K562 (cell line): ENCODE data around the gene FGGY. TPM values are rescaled to one million over a fixed set of nuclear protein-coding genes. Genes with fewer than 3 reads are reported as not detected.

Experiments used
- ATAC-seq: fragments of 200-7000 bp; cut with Tn5 transposase; 3 replicates; pipeline ENCODE4 v1.9.1; 2020; ENCODE audit warnings: moderate library complexity
- BruUV-seq: library from RNA; stranded (reverse); fragments of 400-500 nt; replicated peaks from 2 replicates; lab custom pipeline; 2021; lab: Mats Ljungman, UMichigan
- CTCF ChIA-PET: fragments of 300-600 bp; formaldehyde crosslinking; extraction: SDS; loops from one replicate; lab custom pipeline; 2021; ENCODE audit warnings: low intra/inter-chr PET ratio; lab: Yijun Ruan, JAX
- POLR2A ChIA-PET: fragments of 300-600, 350-650 bp; sonication (Branson Sonifier 250); formaldehyde crosslinking; extraction: SDS; loops from one replicate; lab custom pipeline; 2021; ENCODE audit warnings: antibody characterized with exemption, inconsistent platforms; lab: Yijun Ruan, JAX
- DNase-seq, 4 experiments: peaks; one replicate each; pipeline versions ENCODE4 v3.0.0 to v3.0.0-alpha.2; 2011 to 2018; ENCODE audit warnings: low spot score in 3 of 4, mixed read lengths in 3 of 4; ENCODE audit errors: extremely low read depth in 1 of 4
- FAIRE-seq: peaks from 2 replicates; lab custom pipeline; 2011; peaks lifted over from hg19 to GRCh38; lab: Jason Lieb, UNC
- H2AFZ ChIP-seq: 2 replicates; pipeline ENCODE4 v1.6.0; 2011; ENCODE audit warnings: low read depth, low read length, control low read depth, inconsistent platforms
- H3K27ac ChIP-seq: fragments of 200-600 bp; 3 replicates; pipeline ENCODE4 v1.8.0; 2011; ENCODE audit warnings: low read depth, mild to moderate bottlenecking, control low read depth, inconsistent platforms, low read length, moderate library complexity, mixed read lengths; ENCODE audit errors: extremely low read depth
- H3K27me3 ChIP-seq, 2 experiments: fragments of 300-600 bp in 1 of 2; 2 replicates in 1 of 2; 3 replicates in 1 of 2; pipeline versions ENCODE4 v1.6.0 to v1.8.0; 2011; ENCODE audit warnings: inconsistent platforms in 2 of 2, low read length in 2 of 2, mild to moderate bottlenecking in 1 of 2, mixed read lengths in 1 of 2, moderate library complexity in 1 of 2; ENCODE audit not compliant: control insufficient read depth in 2 of 2, insufficient read depth in 2 of 2
- H3K36me3 ChIP-seq: fragments of 300-600 bp; 3 replicates; pipeline ENCODE4 v1.8.0; 2011; ENCODE audit warnings: mild to moderate bottlenecking, low read length, inconsistent platforms; ENCODE audit not compliant: control insufficient read depth, insufficient read depth
- H3K4me1 ChIP-seq, 2 experiments: fragments of 200-600 bp in 1 of 2; replicated peaks in 1 of 2; 2 replicates in 1 of 2; 3 replicates in 1 of 2; pipeline versions ENCODE4 v1.5.1 to v1.8.0; 2011; ENCODE audit warnings: inconsistent platforms in 2 of 2, low read length in 2 of 2, mild to moderate bottlenecking in 1 of 2, mixed read lengths in 1 of 2, moderate library complexity in 1 of 2; ENCODE audit not compliant: control insufficient read depth in 2 of 2, insufficient read depth in 2 of 2
- H3K4me2 ChIP-seq: 2 replicates; pipeline ENCODE4 v1.6.1; 2011; ENCODE audit warnings: low read length, control low read depth, inconsistent platforms, mixed read lengths; ENCODE audit not compliant: insufficient read depth
- H3K4me3 ChIP-seq: fragments of 200-600 bp; sonication (generic), shearing (Covaris generic); 2 replicates; pipeline ENCODE4 v1.5.1; 2016; ENCODE audit warnings: control low read depth, inconsistent platforms
- H3K79me2 ChIP-seq: fragments of 200-600 bp; 3 replicates; pipeline ENCODE4 v1.8.0; 2011; ENCODE audit warnings: low read length, inconsistent platforms; ENCODE audit not compliant: control insufficient read depth, insufficient read depth
- H3K9ac ChIP-seq, 2 experiments: 2 replicates each; pipeline versions ENCODE4 v1.6.0 to v1.6.1; 2011; ENCODE audit warnings: low read depth in 2 of 2, low read length in 2 of 2, control low read depth in 1 of 2, inconsistent platforms in 1 of 2, mild to moderate bottlenecking in 1 of 2, mixed read lengths in 1 of 2; ENCODE audit not compliant: insufficient read depth in 1 of 2
- H3K9me1 ChIP-seq: one replicate; pipeline ENCODE4 v1.6.0; 2011; ENCODE audit warnings: inconsistent platforms, mild to moderate bottlenecking, low read length, moderate library complexity; ENCODE audit not compliant: control insufficient read depth, insufficient read depth
- H3K9me3 ChIP-seq: replicated peaks from 2 replicates; pipeline ENCODE4 v1.5.1; 2011; ENCODE audit warnings: low read depth, low read length, inconsistent platforms; ENCODE audit not compliant: control insufficient read depth, insufficient read depth
- H4K20me1 ChIP-seq: replicated peaks from 2 replicates; pipeline ENCODE4 v1.6.1; 2011; ENCODE audit warnings: low read length, inconsistent platforms, mixed read lengths; ENCODE audit not compliant: control insufficient read depth, insufficient read depth
- ATF7 ChIP-seq: fragments of 450-650 bp; IDR thresholded peaks from 2 replicates; pipeline ENCODE4 v1.7.1; 2014; ENCODE audit warnings: mild to moderate bottlenecking, moderate library complexity
- DACH1 ChIP-seq: fragments of 450-650 bp; IDR thresholded peaks from 2 replicates; pipeline ENCODE4 v1.6.1; 2018; ENCODE audit not compliant: partially characterized antibody
- JUNB ChIP-seq: fragments of 450-650 bp; formaldehyde crosslinking; conservative IDR thresholded peaks from 2 replicates; pipeline ENCODE4 v1.4.0; 2020; ENCODE audit warnings: mild to moderate bottlenecking
- LEF1 ChIP-seq: fragments of 450-650 bp; IDR thresholded peaks from 2 replicates; pipeline ENCODE4 v1.6.1; 2016; ENCODE audit warnings: mild to moderate bottlenecking
- MED1 ChIP-seq: sonication (generic); formaldehyde crosslinking; IDR thresholded peaks from 2 replicates; pipeline ENCODE4 v1.8.1; 2023; ENCODE audit warnings: missing genetic modification reagents, borderline replicate concordance
- MTA2 ChIP-seq: fragments of 450-650 bp; IDR thresholded peaks from 2 replicates; pipeline ENCODE4 v1.6.1; 2016; ENCODE audit warnings: low read depth
- RNF2 ChIP-seq: sonication (generic); IDR thresholded peaks from 2 replicates; pipeline ENCODE4 v1.6.1; 2016
- ZNF133 ChIP-seq: fragments of 250-450 bp; sonication (Bioruptor Pico); IDR thresholded peaks from 2 replicates; pipeline ENCODE4 v1.4.0; 2020; ENCODE audit warnings: mild to moderate bottlenecking
- ZNF134 ChIP-seq: fragments of 250-450 bp; sonication (Bioruptor Pico); conservative IDR thresholded peaks from 2 replicates; pipeline ENCODE4 v1.4.0; 2020
- ZNF143 ChIP-seq: sonication (generic); formaldehyde crosslinking; IDR thresholded peaks from 2 replicates; pipeline ENCODE4 v1.9.0; 2022; ENCODE audit warnings: mild to moderate bottlenecking, missing genetic modification reagents
- WGBS: fragments of 100-300 bp; shearing (Covaris generic); methylation state at CpG from one replicate; pipeline ENCODE4 v1.1.6; 2016; ENCODE audit warnings: low coverage, mixed read lengths; ENCODE audit not compliant: insufficient coverage; ENCODE audit errors: missing lambda C conversion rate; 5-methylcytosine and 5-hydroxymethylcytosine counted together
- in situ Hi-C: fragments of 300-500 bp; cut with MboI; formaldehyde crosslinking; loops from 4 replicates; pipeline ENCODE4 v1.15.0; 2018; ENCODE audit warnings: inconsistent platforms, mixed read lengths
- intact Hi-C: fragments of 100-400 bp; cut with micrococcal nuclease; formaldehyde crosslinking; loops from 2 replicates; pipeline ENCODE4 v1.14.2; 2022
- polyA plus RNA-seq, 8 experiments: library from polyadenylated mRNA; depleted of rRNA in 4 of 8; stranded (reverse) in 5 of 8; unstranded in 3 of 8; fragments of >200 nt; fragmentation: Nextera tagmentation in 2 of 8; fragmentation: Illumina TruSeq in 1 of 8; extraction: Ambion mirVana in 2 of 8; extraction: Trizol in 1 of 8; gene quantifications; 2 replicates each; pipeline versions ENCODE4 v1.2.1 to v1.2.3, GENCODE V29; 2011 to 2014; ENCODE audit warnings: inconsistent platforms in 1 of 8, missing spikeins in 1 of 8
- total RNA-seq, 7 experiments: library from RNA; depleted of rRNA in 6 of 7; stranded (reverse); fragments of >200 nt in 6 of 7; fragmentation: Illumina TruSeq in 2 of 7; extraction: Trizol in 2 of 7; gene quantifications; 2 replicates each; pipeline versions ENCODE4 v1.2.1 to v1.2.3, GENCODE V29; 2011 to 2021; ENCODE audit warnings: low replicate concordance in 1 of 7

Gene FGGY
- total and polyA plus RNA-seq, 9 of the 15 experiments (the other 6 are each of a cell fraction or from before 2014, with no cell fraction given): 9.7 to 19.2 (median 12.6) TPM

DNA sequence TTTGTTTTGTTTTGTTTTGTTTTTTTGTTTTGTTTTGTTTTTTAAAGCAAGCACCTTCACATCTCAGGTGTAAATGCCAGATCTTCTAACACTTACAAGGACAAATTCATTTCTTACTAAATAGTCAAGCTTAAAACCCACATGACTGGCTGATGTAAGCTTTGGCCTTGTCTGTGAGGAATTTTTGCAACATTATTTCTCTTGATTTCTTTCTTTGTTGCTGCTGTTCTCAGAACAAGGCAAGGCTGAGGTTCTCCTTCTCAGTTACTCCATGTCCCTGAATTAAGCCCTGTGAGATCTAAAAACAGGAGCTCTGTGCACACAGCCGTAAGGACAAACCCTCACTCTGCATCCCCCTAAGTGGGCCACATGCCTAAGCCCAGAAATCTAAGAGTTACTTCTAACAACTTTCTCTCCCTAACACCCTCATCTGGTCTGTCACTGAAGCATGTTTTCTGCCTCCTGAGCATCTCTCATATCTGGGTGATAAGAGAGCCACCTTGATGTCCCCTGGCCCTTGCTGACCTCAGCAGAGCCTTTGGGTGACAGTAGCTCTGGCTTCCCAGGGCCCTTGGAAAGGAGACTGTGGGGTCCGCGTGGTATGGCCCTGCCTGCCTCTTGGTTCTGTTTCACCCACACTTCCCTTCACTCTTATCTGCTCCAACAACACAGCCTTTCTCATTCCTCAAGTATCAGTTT, 436.7 kb downstream of the FGGY start:
- H3K4me2 ChIP-seq: no peak overlapping the region
- TF ChIP-seq MED1 (CRISPR knock-in tag) (no peak), ZNF143 (CRISPR knock-in tag) (no peak), ZNF133 (no peak), RNF2 (no peak), LEF1 (no peak), DACH1 (no peak), JUNB (no peak), ATF7 (no peak), ZNF134 (CRISPR knock-in tag) (no peak), MTA2 (no peak)
- WGBS: 39% methylated on average over 3 of the region's 3 CpGs
- H3K36me3 ChIP-seq: no peaks in the 10 kb centered on the region
- H3K9me3 ChIP-seq: no peaks in the 10 kb centered on the region
- no peak overlapping the region for H3K4me3 ChIP-seq
- no TSS peak for BruUV-seq
- no peaks in the 10 kb centered on the region for H3K79me2 ChIP-seq
- H3K9me1 ChIP-seq: no peaks in the 10 kb centered on the region
- POLR2A ChIA-PET: interaction anchor here (0.6 kb wide), 1 partner anchor 17 kb away, joined by 4 read pairs; no protein-coding TSS in a partner anchor
- in situ Hi-C loops (no loop called here), intact Hi-C loops (no loop called here)
- H2AFZ ChIP-seq: no peak overlapping the region
- H3K27me3 ChIP-seq: no peaks in the 10 kb centered on the region
- no peak for FAIRE-seq
- no peak overlapping the region for H3K9ac ChIP-seq
- DNase-seq: peak in 1 of 4 experiments; percentile 13
- CTCF ChIA-PET: no interaction called here
- H3K27ac ChIP-seq: no peak overlapping the region
- H3K4me1 ChIP-seq: peaks cover 0 to 22% of the 10 kb centered on the region in 2 experiments; a peak in 4 of 5 replicates
- no peak for ATAC-seq
- H4K20me1 ChIP-seq: no peaks in the 10 kb centered on the region
